Measurements from ENCODE around the gene RAN.
"Not testable (repeated sequence)": the region's sequence is repeated elsewhere in the genome, so short reads cannot be mapped to it uniquely, and the experiment has no call there.

Gene RAN

GRCh38 chr12:130871286-130872178 lies at the start of gene RAN:
RAN (plus strand) TSS chr12:130872066; CDS start chr12:130872594, 528 bp downstream.
- peak; percentile 71 for DNase-seq

DNA sequence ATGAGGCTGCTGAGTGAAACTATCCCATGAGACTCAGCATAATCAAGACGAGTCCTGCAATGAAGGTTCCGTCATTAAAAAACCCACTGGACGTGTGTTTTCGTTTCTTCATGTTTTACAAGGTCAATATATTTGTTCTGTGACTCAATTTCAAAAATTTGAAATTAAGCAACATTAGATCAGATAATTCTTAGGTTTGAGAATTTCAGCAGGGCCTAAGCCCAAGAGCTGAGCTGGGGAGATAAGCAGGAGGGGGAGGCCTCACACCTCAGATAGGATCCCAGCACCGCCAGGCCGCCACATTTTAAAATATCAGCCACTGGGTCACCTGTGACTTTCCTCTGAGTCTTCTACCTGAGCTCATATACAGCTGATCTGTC lies 46.1 kb upstream of the RAN start:
- no peak for DNase-seq

DNA sequence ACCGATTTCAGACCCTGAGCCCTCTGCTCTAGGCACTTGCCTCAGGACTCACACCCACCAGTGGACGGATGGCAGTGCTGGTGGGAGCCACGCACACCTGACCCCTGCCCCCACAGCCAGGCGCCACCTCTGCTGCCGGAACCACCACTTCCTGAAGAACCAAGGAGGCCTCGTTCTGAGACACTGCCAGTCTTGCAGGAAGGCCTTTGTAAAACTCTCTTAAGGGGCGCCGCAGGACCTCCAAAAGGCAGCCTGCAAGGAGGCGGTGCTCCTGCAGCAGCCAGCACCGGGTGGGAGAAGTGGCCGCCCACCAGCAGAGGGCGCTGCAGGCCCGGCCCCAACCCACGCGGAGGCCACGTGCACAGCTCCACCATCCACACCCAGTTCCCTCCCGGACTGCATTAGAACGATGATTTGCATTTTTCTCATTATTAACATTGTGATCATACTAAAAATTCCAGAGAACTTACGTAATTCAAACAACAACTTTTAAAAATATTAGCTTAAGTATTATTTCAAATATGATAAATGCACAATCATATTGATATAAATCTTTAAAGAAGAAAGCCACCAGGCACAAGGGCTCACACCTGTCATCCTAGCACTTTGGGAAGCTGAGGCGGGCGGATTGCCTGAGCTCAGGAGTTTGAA lies 45.6 kb upstream of the RAN start:
- DNase-seq, result no peak

DNA sequence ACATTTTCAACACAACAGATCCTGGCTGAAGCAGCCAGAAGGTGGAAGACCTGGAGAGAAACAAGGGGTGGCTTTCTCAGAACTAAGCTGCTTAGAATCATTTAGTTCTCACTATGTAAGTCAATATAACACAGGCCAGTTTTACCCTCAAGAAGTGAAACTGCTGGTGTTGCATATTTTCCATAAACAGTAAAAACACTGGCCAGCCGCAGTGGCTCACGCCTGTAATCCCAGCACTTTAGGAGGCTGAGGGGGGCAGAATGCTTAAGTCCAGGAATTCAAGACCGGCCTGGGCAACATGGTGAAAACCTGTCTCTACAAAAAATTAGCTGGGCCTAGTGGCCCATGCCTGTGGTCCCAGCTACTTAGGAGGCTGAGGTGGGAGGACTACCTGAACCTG lies 44.4 kb upstream of the RAN start:
- DNase-seq, result no peak

DNA sequence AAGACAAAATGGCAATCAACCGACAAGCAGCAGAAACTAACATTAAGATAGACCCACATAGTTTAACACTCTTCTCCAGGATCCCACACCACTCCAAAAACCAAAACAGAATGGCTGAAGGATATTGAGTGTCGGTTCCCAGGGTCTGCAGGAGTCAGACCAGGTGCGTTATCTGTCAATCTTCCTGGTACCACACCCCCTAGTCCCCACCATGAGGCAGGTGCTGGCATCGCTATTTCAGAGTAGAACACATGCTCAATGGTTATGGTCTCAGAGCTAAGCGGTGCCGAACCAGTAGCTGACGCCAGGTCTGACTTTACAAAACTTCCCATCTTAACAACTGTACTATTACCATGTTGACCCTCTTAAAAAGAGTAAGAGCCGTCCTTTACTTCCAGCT lies 43.0 kb upstream of the RAN start:
- DNase-seq, result no peak

DNA sequence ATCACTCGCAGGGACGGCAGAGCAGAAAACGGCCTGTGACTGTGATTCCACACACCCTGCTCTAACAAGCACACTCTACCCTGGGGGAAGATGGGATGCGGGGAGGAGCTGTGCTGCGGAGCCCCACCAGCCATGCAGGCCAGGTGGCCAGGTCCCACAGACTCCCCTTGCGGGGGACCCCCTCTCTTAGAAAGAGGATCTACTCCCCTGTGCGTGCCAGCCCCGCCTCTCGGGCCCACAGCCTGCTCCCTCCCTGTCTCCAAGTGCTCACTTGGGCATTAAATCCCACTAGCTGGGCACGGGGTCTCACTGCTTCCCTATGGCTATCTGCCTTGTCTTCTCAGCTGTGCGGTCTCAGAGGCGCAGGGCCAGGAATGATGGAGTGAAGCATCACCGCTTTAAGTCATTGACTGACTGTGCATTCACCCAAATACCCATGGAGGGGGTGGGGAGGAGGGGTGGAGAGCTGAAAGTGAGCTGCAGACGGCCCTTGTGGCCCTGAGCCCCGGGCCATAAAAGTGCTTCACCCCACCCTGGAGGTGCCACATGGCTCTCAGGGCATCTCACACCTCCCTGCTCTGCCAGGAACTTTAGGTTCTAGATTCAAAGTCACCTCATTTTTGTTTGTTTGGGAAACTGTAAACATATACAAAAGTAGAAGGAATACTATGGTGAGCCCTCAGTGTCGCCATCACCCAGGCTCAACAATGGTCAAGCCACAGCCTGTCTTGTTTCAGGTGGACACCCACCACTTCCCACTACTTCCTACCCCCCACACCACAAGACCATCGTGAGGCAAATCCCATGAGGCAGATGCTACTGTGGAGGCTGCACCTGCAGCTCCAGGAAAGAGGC lies 42.2 kb upstream of the RAN start:
- DNase-seq, result no peak

GRCh38 chr12:130830246-130830551 lies 41.7 kb upstream of the RAN start:
- DNase-seq, result no peak

GRCh38 chr12:130831246-130831645 lies 40.6 kb upstream of the RAN start:
- no peak for DNase-seq

GRCh38 chr12:130831876-130832405 lies 39.9 kb upstream of the RAN start:
- no peak for DNase-seq

- no peak for DNase-seq
Observed at GRCh38 chr12:130832561-130833209, 39.2 kb upstream of the RAN start.

DNA sequence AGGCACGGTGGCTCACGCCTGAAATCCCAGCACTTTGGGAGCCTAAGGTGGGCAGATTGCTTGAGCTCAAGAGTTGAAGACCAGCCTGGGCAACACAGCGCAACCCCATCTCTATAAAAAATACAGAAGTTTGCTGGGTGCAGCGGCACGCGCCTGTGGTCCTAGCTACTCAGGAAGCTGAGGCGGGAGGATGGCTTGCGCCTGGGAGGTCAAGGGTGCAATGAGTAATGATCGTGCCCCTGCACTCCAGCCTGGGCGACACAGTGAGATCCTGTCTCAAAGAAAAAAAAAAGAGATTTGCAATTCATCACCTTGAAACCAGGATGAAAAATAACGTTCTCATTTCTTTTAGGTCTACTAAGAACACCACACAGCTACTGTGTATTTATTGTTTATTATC lies 36.9 kb upstream of the RAN start:
- DNase-seq, result no peak

GRCh38 chr12:130835436-130835835 lies 36.4 kb upstream of the RAN start:
- DNase-seq, result no peak

- no peak for DNase-seq
Observed at GRCh38 chr12:130838284-130838950, 33.4 kb upstream of the RAN start.

DNA sequence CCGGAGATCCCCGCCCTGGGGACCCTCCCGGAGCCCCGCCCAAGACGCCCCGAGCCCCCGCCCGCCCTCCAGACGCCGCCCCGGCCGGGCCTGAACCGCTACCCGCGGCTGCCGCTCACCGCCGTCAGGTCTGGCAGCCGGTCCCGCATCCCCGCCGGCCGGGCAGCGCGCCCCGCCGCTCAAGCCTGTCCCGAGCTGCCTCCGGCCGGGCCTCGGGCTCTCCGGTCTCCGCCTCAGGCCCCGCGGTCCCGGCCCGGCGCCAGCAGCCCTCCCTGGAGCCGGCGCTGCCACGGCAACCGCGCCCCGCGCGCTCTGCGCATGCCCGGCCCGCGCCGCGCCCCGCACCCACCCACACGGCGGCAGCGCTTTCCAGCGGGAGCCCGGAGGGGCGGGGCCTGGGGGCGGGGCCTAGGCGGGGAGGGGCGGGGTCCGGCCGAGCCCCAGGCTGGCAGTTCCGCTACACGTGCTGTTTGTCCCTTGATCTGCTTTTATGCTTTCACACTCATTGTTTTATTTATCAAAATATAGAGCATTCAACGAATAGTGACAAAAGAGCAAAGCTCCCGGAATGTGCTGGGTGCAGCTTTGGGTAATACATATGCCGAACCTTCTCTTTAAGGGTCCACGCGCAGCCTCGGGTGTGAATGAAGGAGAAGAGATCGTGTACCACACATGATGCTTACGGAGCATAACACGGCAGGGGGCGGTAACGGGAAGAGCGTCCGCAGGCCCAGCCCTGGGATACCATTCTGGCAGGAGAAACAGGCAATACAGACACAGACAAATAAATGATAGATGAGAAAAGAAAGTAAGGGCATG lies 32.7 kb upstream of the RAN start, which contains the start of gene STX2:
Gene STX2 (minus strand): TSS at position 300 of the 819 bp plus-strand sequence. CDS start 151 bp downstream, at position 149.
- DNase-seq, result peak; percentile 46

DNA sequence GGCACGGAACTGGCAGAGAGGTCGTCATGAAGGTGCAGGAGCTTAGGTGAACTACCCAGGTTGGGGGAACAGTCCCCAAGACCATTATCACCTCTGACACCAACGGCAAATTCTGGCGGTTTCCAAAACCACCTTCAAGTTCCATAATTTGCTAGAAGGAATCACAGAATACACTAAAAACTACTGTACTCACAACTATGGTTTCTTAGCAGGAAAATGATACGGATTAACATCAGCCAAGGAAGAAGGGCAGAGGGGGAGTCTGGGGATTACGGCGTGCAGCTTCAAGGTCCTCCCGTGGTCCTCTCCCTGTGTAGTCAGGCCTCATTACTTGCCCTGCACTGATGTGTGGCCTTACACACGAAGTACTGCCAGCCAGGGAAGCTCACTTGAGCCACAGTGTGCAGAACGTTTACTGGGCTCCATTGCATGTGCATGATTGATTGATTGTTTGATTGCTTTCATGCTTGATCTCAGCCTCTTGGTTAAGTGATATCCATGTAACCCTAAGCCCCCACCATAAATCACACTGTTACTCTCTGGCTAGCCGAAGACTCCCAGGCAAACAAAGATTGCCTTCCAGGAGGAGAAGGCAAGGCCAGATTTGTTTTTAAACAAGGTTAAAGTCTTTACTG lies 32.0 kb upstream of the RAN start:
- no peak for DNase-seq

DNA sequence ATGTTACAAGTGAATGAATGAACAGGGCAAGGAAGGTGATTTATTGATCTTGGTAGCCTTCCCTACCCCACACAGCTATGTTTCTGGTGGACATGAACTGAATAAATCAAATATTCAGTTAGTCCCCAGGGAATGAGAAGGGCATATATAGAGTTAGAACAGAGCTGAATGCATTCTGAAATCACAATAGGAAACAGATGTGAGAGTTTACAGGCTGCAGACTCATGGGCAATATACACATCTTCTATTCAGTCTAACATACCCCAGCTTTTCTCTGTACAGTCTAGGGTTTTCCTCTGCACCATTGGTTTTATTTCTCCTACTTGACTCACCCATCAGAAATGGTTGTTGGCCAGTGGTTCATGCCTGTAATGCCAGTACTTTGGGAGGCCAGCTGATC lies 25.5 kb upstream of the RAN start:
- DNase-seq, result no peak

GRCh38 chr12:130847112-130847511 lies 24.8 kb upstream of the RAN start:
- no peak for DNase-seq

- DNase-seq, result not testable (repeated sequence)
Observed at GRCh38 chr12:130848105-130848504, 23.8 kb upstream of the RAN start.

DNA sequence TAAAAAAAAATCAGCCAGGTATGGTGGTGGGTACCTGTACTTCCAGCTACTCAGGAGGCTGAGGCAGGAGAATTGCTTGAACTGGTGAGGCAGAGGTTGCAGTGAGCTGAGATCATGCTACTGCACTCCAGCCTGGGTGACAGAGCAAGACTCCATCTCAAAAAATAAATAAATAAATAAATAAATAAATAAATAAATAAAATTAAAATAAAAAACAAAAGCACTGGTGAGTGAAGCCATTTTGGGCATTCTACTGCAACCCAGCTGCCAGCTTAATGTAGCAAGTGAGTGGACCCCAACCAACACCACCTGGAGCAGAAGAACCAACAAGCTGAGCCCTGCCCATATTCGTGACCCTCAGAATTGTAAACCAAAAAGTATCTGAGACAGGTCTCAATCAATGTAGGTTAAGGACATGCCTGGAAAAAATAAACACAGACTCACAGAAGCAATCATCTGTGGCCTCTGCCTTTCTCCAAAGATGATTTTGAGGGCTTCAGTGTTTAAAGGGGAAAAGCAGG lies 23.0 kb upstream of the RAN start:
- DNase-seq, result not testable (repeated sequence)

Data from DMS79 (cell line).